Measurements from ENCODE around the gene CCDC187.

Gene CCDC187

DNA sequence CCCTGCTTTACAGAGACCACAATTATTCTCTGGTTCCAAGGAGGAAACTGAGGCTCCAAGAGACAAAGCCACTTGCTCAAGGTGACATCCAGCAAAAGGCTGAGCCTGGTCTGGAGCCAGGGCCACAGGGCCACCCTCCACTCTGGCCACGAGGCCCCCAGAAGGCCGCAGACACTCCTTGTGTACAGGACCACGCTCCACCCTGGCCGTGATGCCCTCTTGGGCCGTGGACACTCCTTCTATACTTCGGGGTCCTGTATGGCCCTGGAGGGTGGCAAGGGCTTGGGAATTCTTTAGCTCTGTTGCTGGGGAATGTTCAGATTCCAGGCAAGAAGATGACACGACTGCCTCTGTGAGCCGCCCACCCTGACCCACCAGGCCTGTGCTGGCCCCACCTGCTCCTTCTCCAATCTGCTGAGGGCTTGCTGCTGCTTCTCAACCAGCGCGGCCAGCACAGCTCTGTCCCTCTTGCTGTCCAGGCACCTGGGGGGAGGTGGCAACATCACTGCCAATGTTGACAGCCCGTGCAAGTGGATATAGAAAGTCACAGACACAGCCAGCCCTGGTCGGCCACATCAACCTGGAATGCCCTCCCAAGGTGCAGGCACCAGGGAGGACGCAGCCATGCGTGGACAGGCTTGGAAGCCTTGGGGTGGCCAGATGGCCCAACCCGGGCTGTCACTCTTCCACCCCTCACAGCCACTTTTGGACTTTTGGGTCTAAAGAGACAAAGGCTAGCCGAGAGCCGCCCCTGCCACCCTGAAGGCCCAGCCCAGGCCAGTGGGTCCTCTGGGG lies 38.1 kb downstream of the CCDC187 start:
- no peak for DNase-seq

GRCh38 chr9:136264441-136265405 lies 39.2 kb downstream of the CCDC187 start:
- no peak for DNase-seq

DNA sequence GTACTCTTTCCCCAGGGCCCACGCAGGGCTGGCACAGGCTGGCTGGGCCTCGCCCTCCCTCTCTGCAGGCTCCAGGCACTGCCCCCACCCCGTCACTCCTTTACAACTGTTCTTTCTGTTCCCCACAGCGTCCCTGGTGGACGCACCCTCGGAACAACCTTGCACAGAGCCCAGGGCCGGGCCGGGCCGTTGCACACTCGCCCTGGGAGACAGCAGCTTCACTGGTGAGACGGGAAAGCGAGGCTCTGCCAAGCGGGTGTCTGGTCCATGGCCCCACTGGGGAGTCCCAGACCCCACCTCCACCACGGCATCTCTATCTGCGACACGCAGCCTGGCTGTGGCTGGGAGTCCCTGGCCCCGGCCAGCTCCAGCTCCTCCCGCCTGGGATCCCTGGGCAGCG lies 39.9 kb downstream of the CCDC187 start:
- DNase-seq, result no peak

DNA sequence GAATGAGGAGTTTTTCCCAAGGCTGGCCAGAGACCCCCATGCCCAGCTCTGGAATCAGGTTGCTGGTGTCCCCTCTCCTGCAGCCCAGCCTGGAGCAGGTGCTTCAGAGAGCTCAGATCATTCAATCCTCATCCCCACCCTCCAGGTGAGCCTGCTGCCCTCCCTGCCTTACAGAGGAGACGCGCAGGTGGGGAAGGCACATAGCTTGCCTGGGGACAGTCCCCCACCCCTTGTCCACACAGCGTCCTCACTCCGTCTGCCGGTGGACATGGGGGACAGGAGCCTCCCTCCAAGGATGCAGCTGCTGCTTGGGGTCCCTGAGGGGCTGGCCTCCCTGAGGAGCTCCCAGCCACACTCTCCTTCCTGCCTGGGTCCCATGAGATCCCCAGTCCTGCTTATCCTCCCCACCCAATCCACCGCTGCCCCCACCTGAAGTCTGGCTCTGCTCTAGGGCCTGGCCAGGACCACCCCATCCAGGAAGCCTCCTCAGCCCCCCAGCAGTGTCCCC lies 41.2 kb downstream of the CCDC187 start:
- no peak for DNase-seq

DNA sequence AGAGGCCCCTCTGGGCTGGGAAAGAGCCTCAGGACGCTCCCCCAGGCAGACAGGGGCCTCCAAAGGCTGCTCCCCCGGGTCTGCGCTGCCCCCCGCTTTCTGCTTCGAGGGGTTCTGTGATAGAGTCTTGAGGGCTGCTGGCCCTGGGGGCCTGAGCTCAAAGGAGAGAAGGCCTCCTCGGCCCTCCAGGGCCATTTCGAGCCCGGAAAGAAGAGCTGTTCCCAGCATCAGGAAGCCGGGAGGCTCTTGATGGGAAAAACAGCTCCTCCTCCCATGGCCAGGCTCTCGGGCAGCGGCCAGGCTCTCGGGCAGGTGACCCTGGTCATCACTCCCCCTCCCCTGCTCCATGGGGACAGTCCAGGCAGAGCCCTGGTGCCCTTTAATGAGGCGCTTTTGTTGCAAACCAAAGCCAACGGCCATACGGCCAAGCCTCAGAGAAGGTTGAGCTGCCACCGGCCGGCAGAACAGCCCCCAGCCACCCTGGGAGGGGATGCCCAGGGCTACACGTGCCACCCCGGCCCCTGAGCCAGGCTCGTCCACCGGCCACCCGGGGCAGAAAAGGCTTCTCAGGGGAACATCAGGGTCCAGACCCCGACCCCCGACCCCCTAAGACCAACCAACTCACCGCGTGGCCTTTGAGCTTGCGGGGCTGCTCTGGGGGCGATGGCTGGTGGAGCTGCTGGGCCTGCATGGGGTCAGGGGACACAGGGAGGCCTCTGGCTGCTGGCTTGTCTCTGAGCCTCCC lies 42.0 kb downstream of the CCDC187 start:
- DNase-seq, result no peak

- DNase-seq, result no peak
Measured at GRCh38 chr9:136260936-136261472, 42.9 kb downstream of the CCDC187 start.

DNA sequence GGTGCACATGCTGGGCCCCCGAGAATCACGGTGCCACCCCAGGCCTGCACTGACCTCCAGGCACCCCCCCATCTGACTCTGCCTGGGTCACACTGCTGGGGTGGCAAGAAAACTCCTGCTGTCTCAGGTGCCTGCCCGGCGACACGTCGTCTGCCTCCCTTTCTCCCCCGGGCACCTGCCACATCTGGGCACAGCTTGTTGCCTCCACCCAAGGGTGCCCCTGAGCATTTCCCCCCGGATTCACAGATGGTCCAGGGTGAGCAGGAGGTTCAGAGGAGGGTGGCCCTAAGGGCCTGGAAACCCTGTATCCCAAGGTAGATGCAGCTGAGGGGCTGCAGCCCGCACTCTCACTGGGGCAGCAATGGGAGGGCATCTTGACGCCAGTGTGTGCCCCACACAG lies 43.4 kb downstream of the CCDC187 start:
- no peak for DNase-seq

- DNase-seq, result no peak
Measured at GRCh38 chr9:136259836-136260235, 44.1 kb downstream of the CCDC187 start.

- no peak for DNase-seq
Measured at GRCh38 chr9:136259517-136259813, 44.4 kb downstream of the CCDC187 start.

- DNase-seq, result no peak
Measured at GRCh38 chr9:136258786-136259516, 44.9 kb downstream of the CCDC187 start.

DNA sequence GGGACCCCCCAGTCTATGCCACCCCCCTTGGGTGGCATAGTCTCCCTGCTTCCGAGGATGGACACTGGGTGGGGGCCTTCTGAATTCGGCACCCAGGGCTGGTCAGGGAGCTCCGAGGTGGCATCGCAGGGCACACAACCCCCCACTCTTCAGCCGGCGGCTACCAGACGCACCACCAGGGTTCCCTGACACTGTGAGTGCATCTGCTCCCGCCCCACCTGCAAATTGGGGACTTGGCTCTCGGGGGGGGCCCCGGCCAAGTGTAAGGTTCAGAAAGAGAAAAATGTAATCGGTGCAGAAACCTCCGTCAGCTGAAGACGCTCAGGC lies 45.6 kb downstream of the CCDC187 start:
- DNase-seq, result no peak

GRCh38 chr9:136257381-136258298 lies 46.3 kb downstream of the CCDC187 start:
- DNase-seq, result no peak

DNA sequence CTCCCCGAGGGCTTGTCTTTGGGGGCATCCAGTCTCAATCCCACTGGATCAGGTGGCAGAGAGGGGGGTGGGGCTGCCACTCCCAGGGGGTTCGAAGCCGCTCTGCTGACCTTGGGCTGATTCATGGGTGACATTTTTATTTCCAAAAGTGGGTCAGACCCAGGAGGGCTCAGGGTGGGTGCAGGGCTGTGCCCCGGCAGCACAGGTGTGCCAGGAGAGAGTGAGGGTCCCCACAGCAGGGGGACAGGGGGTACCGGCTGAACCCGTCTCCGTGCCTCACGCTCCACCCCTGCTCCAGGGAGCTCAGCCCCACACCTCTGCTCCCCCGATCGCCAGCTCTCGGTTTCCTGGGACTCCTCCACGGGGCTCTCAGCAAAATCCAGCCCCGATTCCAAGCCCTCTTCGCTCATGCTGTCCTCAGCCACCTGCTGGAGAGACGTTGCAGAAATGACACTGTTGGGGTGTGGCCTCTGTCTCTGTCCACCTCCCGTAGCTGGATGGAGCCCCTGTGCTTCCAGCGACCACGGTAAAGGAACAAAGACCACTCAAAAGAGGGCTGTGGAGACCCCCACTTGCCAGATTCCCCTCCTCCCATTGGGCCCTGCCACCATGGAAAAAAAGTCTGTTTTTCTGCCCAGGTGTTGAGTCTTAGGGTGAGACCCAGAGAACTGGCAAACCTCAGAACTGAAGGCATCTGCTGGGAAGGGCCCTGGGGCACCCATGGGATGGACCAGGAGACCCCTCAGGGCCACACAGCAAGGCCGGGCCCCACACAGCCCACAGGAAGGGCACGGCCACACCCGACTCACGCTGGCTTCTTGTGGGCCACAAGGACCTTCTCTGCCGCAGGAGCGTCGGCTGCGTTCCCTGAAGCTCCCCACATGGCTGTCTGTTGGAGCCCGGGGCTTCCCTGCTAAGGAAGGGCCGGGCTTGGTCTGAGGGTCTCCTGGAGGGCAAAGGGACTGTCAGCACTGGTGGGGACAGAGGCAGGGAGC lies 47.7 kb downstream of the CCDC187 start:
- no peak for DNase-seq

DNA sequence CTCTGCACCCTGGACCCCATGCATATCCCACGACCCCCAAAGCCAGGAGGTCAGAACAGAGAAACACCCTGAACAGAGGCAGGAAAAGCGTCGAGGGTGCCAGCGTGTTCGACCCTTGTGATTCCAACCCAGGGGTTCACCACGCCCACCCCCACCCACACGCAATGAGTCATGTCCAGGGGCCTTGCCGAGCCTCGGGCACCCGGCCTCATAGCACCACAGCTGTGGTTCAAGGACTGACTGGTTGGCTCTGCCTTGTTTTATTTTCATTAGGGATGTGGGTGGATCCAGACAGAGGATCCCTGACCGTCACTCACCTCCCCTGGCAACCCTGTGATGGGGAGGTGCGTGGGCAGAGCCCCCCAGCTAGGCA lies 48.7 kb downstream of the CCDC187 start:
- no peak for DNase-seq

DNA sequence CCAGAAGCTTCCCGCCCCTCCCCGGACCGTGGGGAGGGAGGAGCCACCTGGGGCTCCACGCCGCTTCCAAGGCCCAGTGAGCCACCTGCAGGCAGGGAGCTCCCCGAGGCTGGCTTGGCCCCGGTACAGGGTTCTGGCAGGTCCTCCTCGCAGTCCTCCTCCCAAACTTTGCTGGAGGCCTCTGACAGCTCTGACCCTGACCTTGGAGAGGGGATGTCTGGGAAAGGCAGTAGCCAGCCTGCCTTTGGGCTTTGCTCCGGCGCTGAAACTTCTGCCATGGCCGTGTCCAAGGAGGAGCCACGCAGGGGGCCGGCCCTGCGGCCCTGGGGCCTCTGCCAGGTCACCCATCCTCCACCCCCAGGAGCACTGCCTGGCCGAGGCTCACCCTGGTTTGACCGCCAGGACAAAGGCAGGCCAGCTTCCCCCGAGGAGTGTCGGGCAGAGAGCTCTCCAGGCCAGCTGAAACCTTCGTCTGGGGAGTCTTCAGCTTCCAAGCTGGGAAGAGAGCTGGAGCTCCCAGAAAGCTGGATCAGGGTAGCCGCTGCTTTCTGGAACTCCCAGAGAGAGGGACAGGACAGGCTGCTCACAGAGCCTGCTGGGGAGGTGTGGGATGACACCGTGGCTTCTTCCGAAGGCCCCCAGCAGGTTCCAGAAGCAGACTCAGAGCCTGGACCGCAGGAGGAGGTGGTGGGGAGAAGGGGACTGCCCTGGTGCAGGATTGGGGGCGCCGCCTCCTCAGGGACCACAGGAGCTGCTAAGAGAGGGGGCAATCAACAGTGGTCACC lies 49.3 kb downstream of the CCDC187 start:
- no peak for DNase-seq

DNA sequence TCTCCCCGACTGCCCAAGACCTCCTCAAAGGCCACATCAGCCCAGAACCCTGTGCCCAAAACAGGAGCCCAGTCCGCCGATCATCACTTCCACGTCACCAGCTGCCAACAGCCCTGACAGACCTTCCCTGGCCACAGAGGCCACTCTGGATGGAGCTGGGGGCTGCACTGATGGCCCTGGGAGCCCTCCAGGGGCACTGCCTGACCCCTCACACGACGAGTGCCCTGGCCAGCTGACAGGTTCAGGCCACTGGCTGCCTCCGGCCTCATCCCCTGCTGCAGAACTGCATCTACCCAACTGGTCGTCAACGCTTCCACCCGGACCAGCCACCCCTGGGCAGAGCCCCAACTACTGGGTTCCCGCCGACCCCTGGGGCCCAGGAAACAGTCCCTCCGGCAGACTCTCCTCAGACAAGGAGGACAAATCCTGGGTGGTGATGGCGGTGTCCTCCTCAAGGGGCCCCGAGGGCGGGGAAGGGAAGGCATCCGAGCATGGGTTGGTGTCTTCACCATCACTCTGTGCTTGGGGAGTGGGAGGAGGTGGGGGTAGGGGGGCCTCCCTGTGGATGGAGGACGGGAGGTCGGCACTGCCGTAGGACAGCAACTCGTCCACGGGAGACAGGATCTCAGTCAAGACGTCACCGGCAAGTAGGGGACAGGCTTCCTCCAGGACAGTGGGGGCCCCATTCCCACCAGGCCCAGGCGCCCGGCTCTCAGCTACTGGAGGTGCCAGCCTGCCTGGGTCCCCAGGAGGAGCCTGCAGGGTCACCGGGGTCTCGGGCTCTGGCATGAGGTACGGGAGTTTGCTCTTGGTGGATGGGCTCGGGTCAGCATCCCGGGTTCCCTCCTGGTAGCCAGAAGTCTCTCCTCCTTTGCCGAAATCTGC lies 50.4 kb downstream of the CCDC187 start:
- DNase-seq, result no peak

DNA sequence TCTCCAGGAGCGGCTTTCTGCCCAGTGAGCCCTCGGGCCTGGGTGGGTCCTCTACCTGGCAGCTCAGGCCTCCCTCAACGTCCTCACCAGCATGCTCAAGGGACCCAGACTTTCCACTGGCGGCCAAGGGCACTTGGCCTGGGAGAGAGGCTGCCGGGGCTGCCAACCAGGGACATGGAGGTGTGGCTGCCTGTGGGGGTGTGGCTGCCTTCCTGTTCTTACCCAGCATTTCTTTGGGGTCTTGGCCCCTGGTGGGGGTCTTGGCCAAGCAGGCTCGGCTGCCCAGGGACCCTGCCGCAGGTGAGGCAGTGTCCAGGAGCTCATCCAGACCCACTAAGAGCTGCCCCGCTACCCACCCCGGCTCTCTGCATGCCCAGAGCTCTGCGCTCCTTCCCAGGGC lies 51.0 kb downstream of the CCDC187 start:
- DNase-seq, result no peak

DNA sequence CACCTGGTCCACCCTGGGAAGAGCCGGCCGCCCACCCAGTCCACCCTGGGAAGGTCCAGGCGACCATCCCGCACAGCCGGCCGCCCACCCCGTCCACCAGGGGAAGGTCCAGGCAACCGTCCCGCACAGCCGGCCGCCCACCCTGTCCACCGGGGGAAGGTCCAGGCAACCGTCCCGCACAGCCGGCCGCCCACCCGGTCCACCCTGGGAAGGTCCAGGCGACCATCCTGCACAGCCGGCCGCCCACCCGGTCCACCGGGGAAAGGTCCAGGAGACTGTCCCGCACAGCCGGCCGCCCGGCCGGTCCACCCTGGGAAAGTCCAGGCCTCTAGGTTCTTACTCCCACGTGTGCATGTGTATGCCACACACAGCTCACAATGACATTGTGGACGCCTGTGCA lies 51.6 kb downstream of the CCDC187 start:
- no peak for DNase-seq

Data from NCI-H2227 treated with DMSO at 0.1 percent for 48 hours (cell line).